PFSK-1 (cell line): ENCODE measurements around the gene AFM.

Experiments
- POLR2AphosphoS5 ChIP-seq: IDR thresholded peaks from 2 replicates; pipeline ENCODE4 v1.6.1; 2012; ENCODE audit warnings: low read depth, mild to moderate bottlenecking, control low read depth, low read length, moderate library complexity
- TF ChIP-seq, protein P1 (sequence below), 2 experiments: IDR thresholded peaks; 2 replicates each; pipeline versions ENCODE4 v1.6.1 to v1.8.0; 2011 to 2012; ENCODE audit warnings: low read depth in 2 of 2, low read length in 2 of 2, control low read depth in 1 of 2, inconsistent platforms in 1 of 2, mild to moderate bottlenecking in 1 of 2, moderate library complexity in 1 of 2; ENCODE audit not compliant: insufficient read depth in 1 of 2

DNA sequence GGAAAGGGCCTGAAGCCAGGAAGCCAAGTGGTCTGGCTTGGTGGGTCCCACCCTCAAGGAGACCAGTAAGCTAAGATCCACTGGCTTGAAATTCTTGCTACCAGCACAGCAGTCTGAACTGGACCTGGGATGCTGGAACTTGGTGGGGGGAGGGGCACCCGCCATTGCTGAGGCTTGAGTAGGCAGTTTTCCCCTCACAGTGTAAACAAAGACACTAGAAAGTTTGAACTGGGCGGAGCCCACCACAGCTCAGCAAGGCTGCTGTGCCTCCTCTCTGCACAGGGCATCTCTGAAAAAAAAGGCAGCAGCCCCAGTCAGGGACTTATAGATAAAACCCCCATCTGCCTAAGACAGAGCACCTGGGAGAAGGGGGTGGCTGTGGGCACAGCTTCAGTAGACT, 63.1 kb downstream of the AFM start:
- TF ChIP-seq, protein P1, sequence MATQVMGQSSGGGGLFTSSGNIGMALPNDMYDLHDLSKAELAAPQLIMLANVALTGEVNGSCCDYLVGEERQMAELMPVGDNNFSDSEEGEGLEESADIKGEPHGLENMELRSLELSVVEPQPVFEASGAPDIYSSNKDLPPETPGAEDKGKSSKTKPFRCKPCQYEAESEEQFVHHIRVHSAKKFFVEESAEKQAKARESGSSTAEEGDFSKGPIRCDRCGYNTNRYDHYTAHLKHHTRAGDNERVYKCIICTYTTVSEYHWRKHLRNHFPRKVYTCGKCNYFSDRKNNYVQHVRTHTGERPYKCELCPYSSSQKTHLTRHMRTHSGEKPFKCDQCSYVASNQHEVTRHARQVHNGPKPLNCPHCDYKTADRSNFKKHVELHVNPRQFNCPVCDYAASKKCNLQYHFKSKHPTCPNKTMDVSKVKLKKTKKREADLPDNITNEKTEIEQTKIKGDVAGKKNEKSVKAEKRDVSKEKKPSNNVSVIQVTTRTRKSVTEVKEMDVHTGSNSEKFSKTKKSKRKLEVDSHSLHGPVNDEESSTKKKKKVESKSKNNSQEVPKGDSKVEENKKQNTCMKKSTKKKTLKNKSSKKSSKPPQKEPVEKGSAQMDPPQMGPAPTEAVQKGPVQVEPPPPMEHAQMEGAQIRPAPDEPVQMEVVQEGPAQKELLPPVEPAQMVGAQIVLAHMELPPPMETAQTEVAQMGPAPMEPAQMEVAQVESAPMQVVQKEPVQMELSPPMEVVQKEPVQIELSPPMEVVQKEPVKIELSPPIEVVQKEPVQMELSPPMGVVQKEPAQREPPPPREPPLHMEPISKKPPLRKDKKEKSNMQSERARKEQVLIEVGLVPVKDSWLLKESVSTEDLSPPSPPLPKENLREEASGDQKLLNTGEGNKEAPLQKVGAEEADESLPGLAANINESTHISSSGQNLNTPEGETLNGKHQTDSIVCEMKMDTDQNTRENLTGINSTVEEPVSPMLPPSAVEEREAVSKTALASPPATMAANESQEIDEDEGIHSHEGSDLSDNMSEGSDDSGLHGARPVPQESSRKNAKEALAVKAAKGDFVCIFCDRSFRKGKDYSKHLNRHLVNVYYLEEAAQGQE (IDR thresholded peaks at IDR 0.05; ENCODE audit: insufficient read depth in 1 of 2, low read depth in 2 of 2, low read length in 2 of 2), result no peak
- no peak for TF ChIP-seq POLR2AphosphoS5
